GM19397 (cell line): ENCODE results near the gene TIPARP.

Source experiments
- ATAC-seq: cut with Tn5 transposase; IDR thresholded peaks from one replicate; pipeline ENCODE4 v1.9.1; 2021; ENCODE audit warnings: mild to moderate bottlenecking, moderate library complexity; ENCODE audit not compliant: unreplicated experiment

Gene TIPARP

DNA sequence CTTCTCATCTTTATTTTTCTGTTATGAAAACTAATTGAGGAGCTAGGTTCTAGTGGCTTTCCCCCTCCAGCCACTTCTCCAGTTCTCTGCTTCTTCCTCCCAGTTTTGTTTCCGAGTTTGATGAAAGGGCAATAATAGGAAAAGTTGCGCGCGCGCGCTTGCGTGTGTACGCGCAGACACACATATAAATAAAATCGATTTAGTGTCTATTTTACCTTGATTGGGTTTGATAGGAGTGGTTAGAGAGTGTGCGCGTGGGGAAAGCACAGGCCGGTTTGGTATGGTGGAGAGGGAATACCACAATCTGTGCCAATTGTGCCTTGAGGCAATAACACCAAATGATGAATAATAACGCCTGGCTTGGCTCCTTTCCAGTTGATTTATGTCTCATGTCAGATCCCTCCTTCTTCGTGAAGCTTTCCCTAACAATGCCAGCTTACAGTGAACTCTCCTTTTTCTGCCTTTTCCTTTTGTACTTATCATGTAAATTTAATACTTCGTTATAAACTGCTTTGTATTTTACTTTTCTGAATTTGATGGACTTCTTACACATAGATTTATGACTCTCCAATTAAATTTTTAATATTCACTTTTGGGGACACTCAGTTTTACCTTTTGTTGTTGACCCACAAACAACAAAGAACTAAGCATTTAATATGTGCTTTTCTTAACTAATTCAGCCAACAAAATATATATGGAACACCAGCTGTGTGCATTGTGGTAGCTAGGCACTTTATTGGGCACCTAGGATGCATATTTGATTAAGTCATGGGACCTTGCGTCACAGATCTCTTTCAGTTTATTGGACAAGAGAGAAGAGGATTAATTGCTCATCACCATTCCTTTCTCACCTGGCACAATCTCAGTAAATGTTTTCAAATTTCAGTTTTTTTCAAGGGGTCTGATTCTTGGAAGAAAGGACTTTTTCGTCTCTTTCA, 1.7 kb downstream of the TIPARP start:
- ATAC-seq: no peak

DNA sequence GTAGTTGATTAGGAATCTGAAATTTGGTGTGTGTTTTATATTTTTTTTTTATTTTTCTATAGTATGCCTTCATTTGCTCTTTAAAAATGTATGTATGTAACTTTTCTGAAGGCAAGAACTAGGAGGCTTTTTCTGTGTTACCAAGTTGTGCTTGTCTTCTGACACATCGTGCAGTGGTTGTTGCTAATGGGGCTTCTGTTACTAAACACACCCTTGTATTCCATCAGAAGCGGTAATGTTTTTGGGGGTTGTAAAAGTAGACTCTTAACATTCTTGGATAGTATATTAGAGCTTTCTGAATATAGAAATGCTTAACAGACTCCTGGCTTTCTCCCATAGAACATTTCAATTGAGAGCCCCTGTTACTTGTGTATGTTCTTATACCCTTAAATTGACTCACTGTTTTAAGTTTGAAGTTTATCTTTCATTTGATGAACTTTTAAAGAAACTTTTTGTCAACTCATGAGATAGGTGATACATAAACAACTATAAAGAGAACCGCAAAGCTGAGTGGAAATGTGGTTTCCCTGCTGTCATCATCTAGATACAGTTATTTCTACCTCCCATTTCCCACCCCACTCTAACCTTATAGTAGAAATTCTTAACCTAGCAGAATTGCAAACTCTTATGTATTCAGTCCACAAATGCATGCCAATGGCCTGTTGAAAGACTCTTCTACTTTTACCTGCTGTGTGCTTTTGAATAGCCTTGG, 2.5 kb downstream of the TIPARP start:
- ATAC-seq: no peak

DNA sequence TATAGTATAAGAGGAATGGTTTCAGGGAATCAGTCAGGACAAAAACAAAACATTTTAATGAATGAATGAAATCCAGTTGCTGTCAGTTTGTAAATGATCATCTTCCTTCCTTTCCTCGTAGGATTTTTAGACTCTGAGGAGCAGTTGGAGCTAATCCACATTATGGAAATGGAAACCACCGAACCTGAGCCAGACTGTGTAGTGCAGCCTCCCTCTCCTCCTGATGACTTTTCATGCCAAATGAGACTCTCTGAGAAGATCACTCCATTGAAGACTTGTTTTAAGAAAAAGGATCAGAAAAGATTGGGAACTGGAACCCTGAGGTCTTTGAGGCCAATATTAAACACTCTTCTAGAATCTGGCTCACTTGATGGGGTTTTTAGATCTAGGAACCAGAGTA, 3.1 kb downstream of the TIPARP start:
- no peak for ATAC-seq

DNA sequence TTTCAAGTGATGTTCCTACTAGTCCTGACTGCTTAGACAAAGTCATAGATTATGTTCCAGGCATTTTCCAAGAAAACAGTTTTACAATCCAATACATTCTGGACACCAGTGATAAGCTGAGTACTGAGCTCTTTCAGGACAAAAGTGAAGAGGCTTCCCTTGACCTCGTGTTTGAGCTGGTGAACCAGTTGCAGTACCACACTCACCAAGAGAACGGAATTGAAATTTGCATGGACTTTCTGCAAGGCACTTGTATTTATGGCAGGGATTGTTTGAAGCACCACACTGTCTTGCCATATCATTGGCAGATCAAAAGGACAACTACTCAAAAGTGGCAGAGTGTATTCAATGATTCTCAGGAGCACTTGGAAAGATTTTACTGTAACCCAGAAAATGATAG, 3.8 kb downstream of the TIPARP start:
- no peak for ATAC-seq

DNA sequence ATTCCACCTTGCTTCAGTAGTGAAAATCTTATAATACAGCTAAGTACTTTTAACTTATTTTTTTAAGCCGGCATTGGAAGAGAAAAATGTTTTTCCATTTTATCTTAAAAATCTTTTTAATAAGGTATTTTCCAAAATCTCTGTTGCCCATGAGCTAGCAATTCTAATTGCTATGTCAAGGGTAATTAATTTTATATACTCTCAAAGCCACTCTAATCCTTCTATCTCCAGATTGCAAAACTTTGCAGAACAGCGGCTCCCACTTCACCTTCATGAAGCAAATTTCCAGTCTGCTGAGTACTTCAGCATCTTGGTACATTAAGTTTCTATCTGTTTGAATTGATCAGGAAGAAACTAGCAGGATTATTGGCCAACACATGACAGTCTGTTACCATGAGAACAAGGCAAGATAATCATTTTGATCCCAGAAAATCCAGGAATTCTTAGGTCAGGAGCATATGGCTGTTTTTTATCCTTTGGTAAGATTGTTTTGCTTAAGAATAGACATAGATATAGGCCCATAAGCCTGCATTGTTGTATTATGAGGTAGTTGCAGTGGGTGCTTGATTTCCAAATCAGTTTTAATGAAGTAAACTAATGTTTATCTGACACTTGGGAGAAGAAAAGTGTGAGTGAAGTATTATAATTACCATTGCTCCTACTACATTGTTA, 6.0 kb downstream of the TIPARP start:
- no peak for ATAC-seq

DNA sequence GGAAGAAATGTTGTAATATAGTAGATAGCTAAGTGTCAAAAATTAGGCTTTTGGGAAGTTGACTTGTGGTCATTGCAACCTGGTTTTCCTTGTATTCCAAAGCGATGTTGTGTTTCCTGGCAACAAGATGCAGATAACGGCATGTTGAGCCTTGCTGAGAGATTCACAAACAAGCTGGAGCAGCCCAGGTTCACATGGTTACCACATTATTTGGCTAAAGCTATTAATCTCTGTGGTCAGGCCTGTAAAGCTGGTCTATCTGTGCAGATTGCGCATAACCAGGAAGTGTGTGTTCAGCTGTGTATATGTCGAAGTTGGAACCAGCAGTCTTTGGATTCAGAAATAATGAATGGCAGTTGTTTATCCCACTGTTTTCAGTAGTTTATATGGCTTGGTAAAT, 6.6 kb downstream of the TIPARP start:
- ATAC-seq: peak; percentile 74

DNA sequence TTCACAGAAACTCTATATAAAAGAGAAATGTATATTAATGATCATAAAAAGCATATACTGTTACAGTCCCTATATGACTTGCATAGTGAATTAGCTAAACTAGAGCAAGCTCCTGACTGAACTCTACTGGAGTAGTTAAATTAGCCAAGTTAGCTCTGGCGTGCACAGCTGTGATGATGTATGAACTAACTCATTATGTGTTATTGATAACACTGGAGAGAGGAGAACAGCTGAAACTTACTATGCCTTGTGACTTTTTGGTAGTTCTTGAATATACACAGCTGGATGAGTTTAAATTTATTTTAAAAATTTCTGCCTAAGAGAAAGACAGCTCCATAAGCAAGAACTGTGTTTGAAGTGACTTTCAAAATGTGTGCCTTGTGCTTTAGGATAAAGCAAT, 8.1 kb downstream of the TIPARP start:
- ATAC-seq: no peak

DNA sequence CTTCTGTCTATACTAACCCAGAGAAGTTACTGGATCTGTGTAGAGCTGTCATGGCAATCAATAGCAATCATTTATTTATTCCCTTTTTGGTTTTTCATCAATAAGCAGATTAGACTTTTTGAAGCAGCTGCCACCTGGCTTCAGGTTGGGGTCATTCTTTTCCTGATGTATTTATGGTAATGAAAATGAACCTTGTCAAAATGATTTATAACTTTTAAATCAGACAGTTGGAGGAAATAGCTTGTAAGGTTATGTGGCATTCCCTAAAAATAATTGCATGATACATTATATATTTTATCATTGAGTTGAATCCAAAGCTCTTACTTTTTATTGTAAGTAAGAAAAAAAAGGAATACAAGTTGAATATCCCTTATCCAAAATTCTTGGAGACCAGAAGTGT, 8.6 kb downstream of the TIPARP start:
- no peak for ATAC-seq

DNA sequence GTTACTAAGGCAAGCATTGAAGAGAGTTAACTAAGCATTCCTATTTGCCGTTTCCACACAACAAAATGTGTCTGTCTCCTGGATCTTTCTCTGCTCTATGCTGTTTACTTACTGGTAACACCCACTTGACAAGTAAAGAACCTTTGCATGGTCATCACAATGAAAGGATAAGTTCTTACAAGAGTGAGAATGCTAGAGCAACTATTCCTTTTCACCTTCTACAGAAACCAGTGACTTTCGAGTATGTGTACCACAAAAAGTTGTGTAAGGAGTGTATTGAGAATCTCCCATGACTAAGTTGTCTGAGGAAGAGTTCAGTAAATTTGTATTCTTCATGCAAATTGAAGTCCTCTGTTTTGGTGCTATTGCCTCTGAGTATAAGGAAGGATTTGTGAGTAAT, 10.8 kb downstream of the TIPARP start:
- ATAC-seq: no peak

DNA sequence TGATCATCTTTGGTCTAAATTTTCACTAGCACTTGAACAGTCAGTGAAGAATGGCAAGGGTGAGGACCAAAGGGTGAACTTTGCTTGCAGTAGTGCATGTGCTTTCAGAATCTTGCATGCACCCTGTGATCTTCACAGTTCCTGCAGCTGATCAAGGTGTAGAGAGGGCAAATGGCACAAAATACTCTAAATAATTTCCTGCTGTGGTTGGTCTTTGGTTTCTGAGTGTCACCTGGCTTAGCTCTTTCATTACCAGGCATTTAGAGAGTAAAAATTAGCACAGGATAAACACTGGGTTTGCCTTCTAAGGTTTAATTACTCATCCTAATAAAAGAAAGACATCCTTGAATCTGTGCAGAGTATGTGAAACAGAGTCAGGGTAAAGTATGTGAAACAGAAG, 11.4 kb downstream of the TIPARP start:
- no peak for ATAC-seq

DNA sequence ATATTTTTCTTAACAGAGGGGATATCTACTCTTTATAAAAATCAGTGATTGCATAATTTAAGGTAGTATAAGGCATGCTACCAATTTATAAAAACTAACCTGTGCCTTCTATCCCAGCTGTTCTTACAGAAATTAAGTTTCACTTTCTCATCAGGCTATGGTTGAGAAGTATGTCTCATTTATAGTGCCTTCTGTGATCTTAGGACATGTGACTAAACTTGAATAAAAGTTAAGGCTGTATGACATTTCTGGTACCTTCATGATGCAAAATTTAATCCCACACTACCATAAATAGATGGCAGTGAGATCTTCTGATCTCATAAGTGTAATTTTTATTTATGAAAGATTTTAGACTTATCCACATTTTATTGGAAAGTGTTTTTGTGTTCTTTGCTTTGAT, 12.6 kb downstream of the TIPARP start:
- no peak for ATAC-seq

DNA sequence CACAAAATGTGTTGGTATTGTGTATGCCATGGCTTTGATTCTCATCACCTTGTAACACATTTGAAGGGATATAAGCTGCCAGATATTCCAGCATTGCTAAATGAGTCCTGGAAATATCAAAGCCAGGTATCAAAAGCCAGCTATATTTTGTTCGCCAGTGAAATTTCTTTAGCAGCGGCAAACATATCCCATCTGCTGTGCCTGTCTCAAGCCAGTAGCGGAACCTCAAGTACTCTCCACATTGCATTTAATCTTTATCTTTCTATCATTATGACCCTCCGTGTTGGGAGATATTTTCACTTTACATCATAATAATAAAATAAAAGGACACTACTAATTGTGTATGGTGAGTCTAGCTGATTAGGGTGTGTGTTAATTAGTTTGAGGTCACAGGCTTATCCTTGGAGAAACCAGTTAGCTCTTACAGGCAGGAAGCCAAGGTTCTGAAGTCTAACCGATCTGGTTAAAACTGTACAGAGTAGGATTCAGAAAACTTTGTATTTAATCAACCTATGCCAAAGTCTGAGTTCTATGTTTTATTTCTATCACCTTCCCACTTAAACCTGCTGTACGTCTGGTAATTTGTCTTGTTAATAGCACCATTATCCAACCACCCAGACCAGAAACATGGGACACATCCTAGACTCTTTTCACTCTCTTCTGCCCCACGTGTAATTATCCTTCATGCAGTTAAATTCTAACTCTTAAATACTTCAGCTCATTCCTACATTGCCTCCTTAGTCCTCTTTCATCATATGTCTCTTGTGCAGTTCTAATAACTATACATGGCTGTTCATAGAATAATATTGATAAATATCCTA, 14.5 kb downstream of the TIPARP start:
- no peak for ATAC-seq

DNA sequence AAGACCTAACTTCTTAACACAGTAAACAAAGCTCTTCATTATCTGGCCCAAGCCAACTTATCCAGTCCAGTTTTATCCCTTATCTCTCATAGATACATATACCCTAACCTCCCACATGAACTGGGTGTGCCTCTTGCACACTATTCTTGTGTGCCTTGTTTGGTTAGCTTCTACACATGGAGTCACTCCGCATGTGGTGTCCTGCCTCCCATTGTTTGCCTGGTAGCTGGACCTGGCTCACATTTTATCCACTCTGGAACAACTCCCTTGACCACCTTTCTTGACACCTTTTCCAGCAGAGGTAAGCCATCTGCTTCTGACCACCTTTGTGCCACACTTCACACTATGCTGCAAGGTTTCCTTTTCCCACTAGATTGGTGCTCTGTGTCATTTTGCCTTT, 15.2 kb downstream of the TIPARP start:
- no peak for ATAC-seq

DNA sequence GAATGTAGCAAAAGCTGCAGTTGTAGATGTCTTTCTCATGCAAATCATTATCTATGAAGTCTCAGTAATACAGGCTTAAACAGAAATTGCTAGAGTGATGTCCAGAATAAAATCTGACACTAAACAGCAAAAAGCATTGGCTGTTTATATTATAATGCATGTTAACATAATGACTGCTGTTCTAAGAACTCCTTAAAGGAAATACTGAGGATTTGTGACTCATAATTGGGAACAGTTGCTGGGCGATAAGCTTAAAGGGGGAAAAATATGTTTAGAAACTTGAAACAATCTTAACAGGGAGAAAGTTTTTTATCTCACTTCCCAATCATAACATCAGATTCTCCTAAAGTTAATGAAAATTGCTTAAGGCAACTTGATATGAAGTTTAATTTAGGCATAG, 17.5 kb downstream of the TIPARP start:
- no peak for ATAC-seq

DNA sequence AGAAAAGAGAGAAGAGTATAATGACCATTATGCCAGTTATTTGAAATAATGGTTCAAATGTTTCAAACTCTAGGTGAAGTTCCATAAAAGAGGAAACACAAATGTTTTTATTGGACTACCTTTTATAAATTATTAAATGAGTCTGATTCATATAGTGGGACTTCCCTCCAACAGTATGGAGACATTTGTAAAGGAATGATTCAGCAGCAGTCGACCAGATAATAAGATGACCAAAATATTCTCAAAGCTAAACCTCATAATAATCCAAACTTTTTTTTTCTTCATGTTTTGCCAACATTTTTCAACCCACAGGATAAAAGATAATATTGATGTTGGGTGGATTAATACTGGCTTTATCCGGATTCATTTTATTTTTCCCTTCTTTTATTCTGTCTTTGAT, 18.8 kb downstream of the TIPARP start:
- no peak for ATAC-seq

DNA sequence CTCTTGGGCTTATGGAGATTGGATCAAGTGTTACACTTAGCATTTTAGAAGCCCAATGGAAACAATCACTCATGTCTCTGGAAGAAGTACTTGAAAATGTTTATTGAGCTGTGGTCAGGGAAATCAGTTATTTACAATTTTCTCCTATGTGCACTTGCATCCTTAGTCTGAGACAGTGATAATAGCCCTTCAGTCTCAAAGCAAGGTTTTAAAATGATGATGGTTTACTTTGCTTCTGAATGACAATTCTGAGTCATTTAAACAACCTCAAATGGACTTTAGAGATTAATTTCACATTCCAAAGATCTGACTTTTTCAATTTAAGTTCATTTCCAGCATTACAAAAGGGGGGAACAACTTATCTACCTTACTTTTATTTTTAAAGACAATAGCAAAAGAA, 20.1 kb downstream of the TIPARP start:
- ATAC-seq: no peak

DNA sequence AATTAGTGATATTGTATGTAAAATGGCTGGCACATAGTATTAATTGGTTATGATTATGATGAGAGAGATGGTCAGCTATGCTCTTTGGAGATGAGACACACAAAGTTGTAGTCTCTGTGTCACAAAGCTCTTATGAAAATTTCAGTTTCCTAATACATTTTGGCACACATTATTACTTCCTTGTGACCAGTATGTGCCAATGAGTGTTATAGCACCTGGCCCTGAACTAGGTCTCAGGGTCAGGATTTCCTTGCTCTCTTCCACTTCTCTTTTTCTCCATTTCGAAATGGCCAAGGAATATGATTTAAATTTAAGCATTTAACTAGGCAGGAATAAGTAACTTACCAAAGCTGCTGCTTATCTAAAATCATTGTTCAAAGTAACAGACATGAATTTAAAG, 28.0 kb downstream of the TIPARP start:
- no peak for ATAC-seq

DNA sequence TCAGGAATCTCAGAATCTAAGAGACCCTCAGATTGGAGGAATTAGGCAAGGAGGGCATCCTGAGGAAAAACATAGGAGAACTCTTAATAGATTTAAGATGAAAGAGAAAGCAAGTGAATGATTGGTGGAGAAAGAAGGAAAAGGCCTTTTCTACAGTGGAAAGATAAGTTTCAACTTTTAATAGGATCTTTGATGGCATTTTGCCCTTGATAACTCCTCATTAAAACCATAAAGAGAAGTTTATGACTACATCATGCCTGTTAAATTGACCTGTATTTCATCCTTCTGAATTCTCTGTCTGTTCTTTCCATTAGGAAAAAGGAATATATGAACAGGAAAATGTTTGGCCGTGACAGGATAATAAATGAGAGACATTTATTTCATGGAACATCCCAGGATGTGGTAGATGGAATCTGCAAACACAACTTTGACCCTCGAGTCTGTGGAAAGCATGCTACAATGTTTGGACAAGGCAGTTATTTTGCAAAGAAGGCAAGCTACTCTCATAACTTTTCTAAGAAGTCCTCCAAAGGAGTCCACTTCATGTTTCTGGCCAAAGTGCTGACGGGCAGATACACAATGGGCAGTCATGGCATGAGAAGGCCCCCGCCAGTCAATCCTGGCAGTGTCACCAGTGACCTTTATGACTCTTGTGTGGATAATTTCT, 30.1 kb downstream of the TIPARP start:
- no peak for ATAC-seq

DNA sequence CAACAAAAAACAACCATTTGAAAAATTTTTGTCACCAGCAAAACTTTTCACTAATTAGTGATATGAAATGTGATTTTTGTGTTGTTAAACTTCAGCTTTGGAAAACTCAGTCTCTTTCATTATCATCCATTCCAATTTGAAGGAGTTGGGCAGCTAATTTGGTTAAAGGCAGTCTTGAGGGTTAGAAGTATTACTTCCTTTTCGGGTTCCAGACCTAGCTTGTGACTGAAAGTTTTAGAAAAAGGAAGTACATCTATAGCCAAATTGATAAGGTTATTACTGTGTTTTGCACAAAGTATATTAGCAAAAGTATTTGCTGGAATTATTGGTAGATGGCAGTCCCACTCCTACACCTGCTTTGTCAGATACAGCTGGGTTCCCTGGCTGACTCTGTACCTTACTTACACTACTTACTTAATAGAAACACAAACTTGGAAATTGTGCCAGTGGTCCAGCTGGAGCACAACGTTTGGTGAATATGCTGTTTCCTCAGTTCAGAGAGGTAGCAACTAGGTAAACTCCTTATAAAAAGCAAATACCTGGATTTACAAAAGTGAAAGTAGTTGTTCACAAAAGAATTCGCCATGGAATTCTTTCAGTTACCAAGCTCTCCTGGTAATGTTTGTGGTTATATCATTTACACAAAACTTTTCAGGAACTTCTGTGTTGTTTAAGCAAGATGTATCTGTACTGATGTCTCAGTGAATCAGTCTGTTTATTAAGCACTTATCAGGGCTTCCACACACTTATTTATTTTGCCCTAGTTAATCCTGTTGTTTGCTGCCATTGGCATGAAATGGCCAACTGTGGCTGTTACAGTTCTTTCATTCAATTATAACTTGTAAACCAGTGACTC, 31.6 kb downstream of the TIPARP start:
- peak; percentile 66 for ATAC-seq
